ENCODE results near the gene EPSTI1. TPM values are rescaled to one million over a fixed set of nuclear protein-coding genes. Genes with fewer than 3 reads are reported as not detected.

The EPSTI1 gene
- total RNA-seq, 1 experiment from 2014 or later: 1.9 TPM

DNA sequence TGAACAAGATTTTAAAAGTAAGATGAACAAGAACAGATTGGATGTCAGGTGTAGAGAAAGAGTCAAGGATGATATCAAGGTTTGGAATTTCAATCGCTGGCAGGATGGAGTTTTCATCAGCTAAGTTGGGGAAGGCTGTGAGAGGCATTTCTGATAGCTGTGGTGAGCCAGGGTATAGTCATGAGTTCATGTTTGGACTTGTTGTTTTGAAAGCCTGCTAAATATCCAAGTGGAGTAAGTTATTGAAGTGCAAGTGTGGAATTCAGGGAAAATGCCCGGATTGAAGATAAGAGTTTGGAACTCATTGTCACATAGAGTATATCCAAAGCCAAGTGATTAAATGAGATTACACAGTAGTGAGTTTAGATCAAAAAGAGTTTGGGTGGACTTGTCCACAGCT, 11.0 kb upstream of the EPSTI1 start:
- Histone ChIP-seq H4K20me1 (ENCODE audit: low read length) (no peaks in the 10 kb centered on the region), H3K79me2 (ENCODE audit: low read length) (no peaks in the 10 kb centered on the region), H3K4me3 (ENCODE audit: low read length) (no peak overlapping the region), H3K4me1 (ENCODE audit: insufficient read depth, low read length) (peaks cover 27% of the 10 kb centered on the region), H3F3A (ENCODE audit: low read length, unreplicated experiment) (no peaks in the 10 kb centered on the region), H3K27me3 (ENCODE audit: low read length) (no peaks in the 10 kb centered on the region), H2AFZ (ENCODE audit: low read length) (no peak overlapping the region), H3K36me3 (ENCODE audit: low read depth, low read length) (no peaks in the 10 kb centered on the region), H3K27ac (ENCODE audit: low read length) (no peak overlapping the region), H3K4me2 (ENCODE audit: low read length) (no peak overlapping the region), H3K9me3 (ENCODE audit: low read length) (no peaks in the 10 kb centered on the region), H3K9ac (ENCODE audit: low read length) (no peak overlapping the region), H3K9me2 (replicated peaks; ENCODE audit: low read length) (no peaks in the 10 kb centered on the region)
- BruUV-seq (replicated peaks): no TSS peak
- DNase-seq (no peak), ATAC-seq (no peak)
- ChIA-PET CTCF (no interaction called here), POLR2A (ENCODE audit: unreplicated experiment) (no interaction called here)
- intact Hi-C loops (cut with micrococcal nuclease): no loop called here
- TF ChIP-seq, protein P1, sequence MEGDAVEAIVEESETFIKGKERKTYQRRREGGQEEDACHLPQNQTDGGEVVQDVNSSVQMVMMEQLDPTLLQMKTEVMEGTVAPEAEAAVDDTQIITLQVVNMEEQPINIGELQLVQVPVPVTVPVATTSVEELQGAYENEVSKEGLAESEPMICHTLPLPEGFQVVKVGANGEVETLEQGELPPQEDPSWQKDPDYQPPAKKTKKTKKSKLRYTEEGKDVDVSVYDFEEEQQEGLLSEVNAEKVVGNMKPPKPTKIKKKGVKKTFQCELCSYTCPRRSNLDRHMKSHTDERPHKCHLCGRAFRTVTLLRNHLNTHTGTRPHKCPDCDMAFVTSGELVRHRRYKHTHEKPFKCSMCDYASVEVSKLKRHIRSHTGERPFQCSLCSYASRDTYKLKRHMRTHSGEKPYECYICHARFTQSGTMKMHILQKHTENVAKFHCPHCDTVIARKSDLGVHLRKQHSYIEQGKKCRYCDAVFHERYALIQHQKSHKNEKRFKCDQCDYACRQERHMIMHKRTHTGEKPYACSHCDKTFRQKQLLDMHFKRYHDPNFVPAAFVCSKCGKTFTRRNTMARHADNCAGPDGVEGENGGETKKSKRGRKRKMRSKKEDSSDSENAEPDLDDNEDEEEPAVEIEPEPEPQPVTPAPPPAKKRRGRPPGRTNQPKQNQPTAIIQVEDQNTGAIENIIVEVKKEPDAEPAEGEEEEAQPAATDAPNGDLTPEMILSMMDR (conservative IDR thresholded peaks at IDR 0.05; ENCODE audit: low read depth, low read length): no peak
- TF ChIP-seq EZH2phosphoT487 (IDR thresholded peaks at IDR 0.05; ENCODE audit: borderline replicate concordance, low read length): no peak
- TF ChIP-seq EZH2 (IDR thresholded peaks at IDR 0.05; ENCODE audit: low read length, unreplicated experiment): no peak

DNA sequence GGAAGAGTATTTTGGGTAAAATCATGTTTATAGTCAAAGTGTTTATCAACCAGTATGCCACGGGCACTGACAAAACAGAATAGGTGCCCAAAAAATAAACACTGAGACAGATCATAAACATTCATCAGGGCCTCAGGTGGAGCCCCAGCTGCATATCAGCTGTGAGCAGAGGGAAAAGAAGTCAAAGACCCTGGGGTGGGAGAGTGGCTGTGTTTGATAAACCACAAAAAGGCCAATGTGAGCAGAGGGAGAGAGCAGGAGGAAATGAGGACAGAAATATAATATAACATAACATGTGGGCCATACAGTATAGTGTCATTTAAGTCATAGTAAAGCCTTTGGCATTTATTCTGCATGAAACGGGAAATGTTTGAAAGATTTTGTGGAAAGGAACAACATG, 10.0 kb upstream of the EPSTI1 start:
- DNase-seq: no peak
- H3K4me1 ChIP-seq (ENCODE audit: insufficient read depth, low read length): peaks cover 24% of the 10 kb centered on the region
- H3K9me3 ChIP-seq (ENCODE audit: low read length): no peaks in the 10 kb centered on the region
- BruUV-seq (replicated peaks): no TSS peak
- no peaks in the 10 kb centered on the region for H3K9me2 ChIP-seq (replicated peaks; ENCODE audit: low read length)
- no peaks in the 10 kb centered on the region for H3K79me2 ChIP-seq (ENCODE audit: low read length)
- no peak overlapping the region for H3K4me3 ChIP-seq (ENCODE audit: low read length)
- H3K36me3 ChIP-seq (ENCODE audit: low read depth, low read length): no peaks in the 10 kb centered on the region
- H3K27me3 ChIP-seq (ENCODE audit: low read length): no peaks in the 10 kb centered on the region
- TF ChIP-seq, protein P1 (conservative IDR thresholded peaks at IDR 0.05; ENCODE audit: low read depth, low read length): no peak
- TF ChIP-seq EZH2 (IDR thresholded peaks at IDR 0.05; ENCODE audit: low read length, unreplicated experiment): no peak
- no peak for TF ChIP-seq EZH2phosphoT487 (IDR thresholded peaks at IDR 0.05; ENCODE audit: borderline replicate concordance, low read length)
- no peak overlapping the region for H3K4me2 ChIP-seq (ENCODE audit: low read length)
- POLR2A ChIA-PET (ENCODE audit: unreplicated experiment): no interaction called here
- no peak overlapping the region for H3K27ac ChIP-seq (ENCODE audit: low read length)
- intact Hi-C loops (cut with micrococcal nuclease): no loop called here
- no peak overlapping the region for H3K9ac ChIP-seq (ENCODE audit: low read length)
- no peak overlapping the region for H2AFZ ChIP-seq (ENCODE audit: low read length)
- no peaks in the 10 kb centered on the region for H3F3A ChIP-seq (ENCODE audit: low read length, unreplicated experiment)
- no peaks in the 10 kb centered on the region for H4K20me1 ChIP-seq (ENCODE audit: low read length)
- CTCF ChIA-PET: no interaction called here
- no peak for ATAC-seq

DNA sequence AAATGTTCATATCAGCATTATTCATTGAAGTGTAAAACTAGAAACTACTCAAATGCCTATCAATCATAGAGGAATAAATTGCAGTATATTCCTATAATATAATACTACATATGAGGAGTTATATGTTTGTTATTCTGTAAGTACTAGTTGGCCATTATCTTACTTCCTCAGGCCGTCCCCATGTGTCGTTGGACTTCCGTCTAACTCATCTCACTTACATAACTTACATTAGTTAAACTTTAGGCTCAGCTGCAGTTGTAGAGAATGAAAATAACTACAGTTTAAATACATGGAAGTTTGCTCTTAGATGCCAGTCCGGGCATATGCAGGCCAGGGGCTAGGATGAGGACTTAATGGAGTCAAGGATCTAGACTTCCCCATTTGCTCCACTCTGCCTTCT, 8.6 kb upstream of the EPSTI1 start:
- no peak overlapping the region for H2AFZ ChIP-seq (ENCODE audit: low read length)
- CTCF ChIA-PET: no interaction called here

More for the DNA sequence above, 8.6 kb upstream of the EPSTI1 start:
- Histone ChIP-seq H3K27ac (ENCODE audit: low read length) (no peak overlapping the region), H3K9ac (ENCODE audit: low read length) (no peak overlapping the region), H3K4me3 (ENCODE audit: low read length) (no peak overlapping the region), H3F3A (ENCODE audit: low read length, unreplicated experiment) (no peaks in the 10 kb centered on the region), H4K20me1 (ENCODE audit: low read length) (no peaks in the 10 kb centered on the region), H3K9me2 (replicated peaks; ENCODE audit: low read length) (no peaks in the 10 kb centered on the region), H3K36me3 (ENCODE audit: low read depth, low read length) (no peaks in the 10 kb centered on the region), H3K79me2 (ENCODE audit: low read length) (no peaks in the 10 kb centered on the region), H3K9me3 (ENCODE audit: low read length) (no peaks in the 10 kb centered on the region), H3K4me2 (ENCODE audit: low read length) (no peak overlapping the region), H3K27me3 (ENCODE audit: low read length) (no peaks in the 10 kb centered on the region), H3K4me1 (ENCODE audit: insufficient read depth, low read length) (peaks cover 26% of the 10 kb centered on the region)
- no TSS peak for BruUV-seq (replicated peaks)
- intact Hi-C loops (cut with micrococcal nuclease): no loop called here
- POLR2A ChIA-PET (ENCODE audit: unreplicated experiment): no interaction called here
- TF ChIP-seq EZH2phosphoT487 (IDR thresholded peaks at IDR 0.05; ENCODE audit: borderline replicate concordance, low read length): no peak
- TF ChIP-seq EZH2 (IDR thresholded peaks at IDR 0.05; ENCODE audit: low read length, unreplicated experiment): no peak
- TF ChIP-seq, protein P1 (conservative IDR thresholded peaks at IDR 0.05; ENCODE audit: low read depth, low read length): no peak
- no peak for DNase-seq
- ATAC-seq: no peak

All from PC-3 (cell line).